ENCODE results near the gene PCDHGB5.
"Not testable (repeated sequence)": the region's sequence is repeated elsewhere in the genome, so short reads cannot be mapped to it uniquely, and the experiment has no call there.

Gene PCDHGB5

DNA sequence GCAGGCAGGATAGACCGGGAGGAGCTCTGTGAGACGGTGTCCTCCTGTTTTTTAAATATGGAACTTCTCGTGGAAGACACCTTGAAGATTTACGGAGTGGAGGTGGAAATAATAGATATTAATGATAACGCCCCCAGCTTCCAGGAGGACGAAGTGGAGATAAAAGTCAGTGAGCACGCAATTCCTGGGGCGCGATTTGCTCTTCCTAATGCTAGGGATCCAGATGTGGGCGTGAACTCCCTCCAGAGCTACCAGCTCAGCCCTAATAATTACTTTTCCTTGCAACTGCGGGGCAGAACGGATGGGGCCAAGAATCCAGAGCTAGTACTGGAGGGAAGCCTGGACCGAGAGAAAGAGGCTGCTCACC is 23.7 kb downstream of the PCDHGB5 start:
- H3K27ac ChIP-seq = no peak overlapping the region
- H3K4me1 ChIP-seq (ENCODE audit: control insufficient read depth in 1 of 2, insufficient read depth in 1 of 2, low read depth in 1 of 2, low read length in 1 of 2) = peaks cover 17% of the 10 kb centered on the region in 2 experiments
- H3K27me3 ChIP-seq = peaks cover 100% of the 10 kb centered on the region
- H3K36me3 ChIP-seq = no peaks in the 10 kb centered on the region
- H3K4me3 ChIP-seq (ENCODE audit: low read depth in 1 of 2, low read length in 1 of 2) = peak overlapping the region; percentile 56
- H3K9me3 ChIP-seq = peaks cover 8% of the 10 kb centered on the region
- TF ChIP-seq, protein P1, sequence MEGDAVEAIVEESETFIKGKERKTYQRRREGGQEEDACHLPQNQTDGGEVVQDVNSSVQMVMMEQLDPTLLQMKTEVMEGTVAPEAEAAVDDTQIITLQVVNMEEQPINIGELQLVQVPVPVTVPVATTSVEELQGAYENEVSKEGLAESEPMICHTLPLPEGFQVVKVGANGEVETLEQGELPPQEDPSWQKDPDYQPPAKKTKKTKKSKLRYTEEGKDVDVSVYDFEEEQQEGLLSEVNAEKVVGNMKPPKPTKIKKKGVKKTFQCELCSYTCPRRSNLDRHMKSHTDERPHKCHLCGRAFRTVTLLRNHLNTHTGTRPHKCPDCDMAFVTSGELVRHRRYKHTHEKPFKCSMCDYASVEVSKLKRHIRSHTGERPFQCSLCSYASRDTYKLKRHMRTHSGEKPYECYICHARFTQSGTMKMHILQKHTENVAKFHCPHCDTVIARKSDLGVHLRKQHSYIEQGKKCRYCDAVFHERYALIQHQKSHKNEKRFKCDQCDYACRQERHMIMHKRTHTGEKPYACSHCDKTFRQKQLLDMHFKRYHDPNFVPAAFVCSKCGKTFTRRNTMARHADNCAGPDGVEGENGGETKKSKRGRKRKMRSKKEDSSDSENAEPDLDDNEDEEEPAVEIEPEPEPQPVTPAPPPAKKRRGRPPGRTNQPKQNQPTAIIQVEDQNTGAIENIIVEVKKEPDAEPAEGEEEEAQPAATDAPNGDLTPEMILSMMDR (IDR thresholded peaks at IDR 0.05) = no peak

DNA sequence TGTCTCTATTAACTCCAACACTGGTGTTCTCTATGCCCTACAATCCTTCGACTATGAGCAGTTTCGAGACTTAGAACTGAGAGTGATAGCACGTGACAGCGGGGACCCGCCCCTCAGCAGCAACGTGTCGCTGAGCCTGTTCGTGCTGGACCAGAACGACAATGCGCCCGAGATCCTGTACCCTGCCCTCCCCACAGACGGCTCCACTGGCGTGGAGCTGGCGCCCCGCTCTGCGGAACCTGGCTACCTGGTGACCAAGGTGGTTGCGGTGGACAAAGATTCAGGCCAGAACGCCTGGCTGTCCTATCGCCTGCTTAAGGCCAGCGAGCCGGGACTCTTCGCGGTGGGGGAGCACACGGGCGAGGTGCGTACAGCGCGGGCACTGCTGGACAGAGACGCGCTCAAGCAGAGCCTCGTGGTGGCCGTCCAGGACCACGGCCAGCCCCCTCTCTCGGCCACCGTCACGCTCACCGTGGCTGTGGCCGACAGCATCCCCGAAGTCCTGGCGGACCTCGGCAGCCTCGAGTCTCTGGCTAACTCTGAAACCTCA is 25.1 kb downstream of the PCDHGB5 start:
- Histone ChIP-seq H3K4me3 (ENCODE audit: low read depth in 1 of 2, low read length in 1 of 2) (no peak overlapping the region), H3K9me3 (peaks cover 8% of the 10 kb centered on the region), H3K27ac (no peak overlapping the region), H3K4me1 (ENCODE audit: control insufficient read depth in 1 of 2, insufficient read depth in 1 of 2, low read depth in 1 of 2, low read length in 1 of 2) (peaks cover 11 to 12% of the 10 kb centered on the region in 2 experiments), H3K36me3 (no peaks in the 10 kb centered on the region), H3K27me3 (peaks cover 100% of the 10 kb centered on the region)
- TF ChIP-seq, protein P1 (IDR thresholded peaks at IDR 0.05) = no peak

DNA sequence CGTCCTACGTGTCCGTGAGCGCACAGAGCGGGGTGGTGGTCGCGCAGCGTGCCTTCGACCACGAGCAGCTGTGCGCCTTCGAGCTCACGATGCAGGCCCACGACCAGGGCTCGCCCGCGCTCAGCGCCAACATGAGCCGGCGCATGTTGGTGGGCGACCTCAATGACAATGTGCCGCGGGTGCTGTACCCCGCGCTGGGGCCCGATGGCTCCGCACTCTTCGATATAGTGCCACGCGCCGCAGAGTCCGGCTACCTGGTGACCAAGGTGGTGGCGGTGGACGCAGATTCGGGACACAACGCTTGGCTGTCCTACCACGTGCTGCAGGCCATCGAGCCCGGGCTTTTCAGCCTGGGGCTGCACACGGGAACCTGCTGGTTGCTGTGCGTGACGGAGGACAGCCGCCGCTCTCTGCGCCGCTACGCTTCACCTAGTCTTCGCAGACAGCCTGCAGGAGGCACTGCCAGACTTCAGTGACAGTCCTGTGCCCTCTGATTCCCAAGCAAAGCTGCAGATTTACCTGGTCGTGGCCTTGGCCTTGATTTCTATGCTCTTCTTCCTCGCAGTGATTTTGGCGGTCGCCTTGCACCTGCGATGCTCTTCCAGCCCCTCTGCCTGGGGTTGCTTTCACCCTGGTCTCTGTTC is 30.2 kb downstream of the PCDHGB5 start:
- Histone ChIP-seq H3K27ac (no peak overlapping the region), H3K9me3 (peaks cover 16% of the 10 kb centered on the region), H3K4me3 (ENCODE audit: low read depth in 1 of 2, low read length in 1 of 2) (no peak overlapping the region), H3K4me1 (ENCODE audit: control insufficient read depth in 1 of 2, insufficient read depth in 1 of 2, low read depth in 1 of 2, low read length in 1 of 2) (peaks cover 11 to 13% of the 10 kb centered on the region in 2 experiments), H3K36me3 (no peaks in the 10 kb centered on the region), H3K27me3 (peaks cover 100% of the 10 kb centered on the region)
- TF ChIP-seq, protein P1 (IDR thresholded peaks at IDR 0.05) = no peak

DNA sequence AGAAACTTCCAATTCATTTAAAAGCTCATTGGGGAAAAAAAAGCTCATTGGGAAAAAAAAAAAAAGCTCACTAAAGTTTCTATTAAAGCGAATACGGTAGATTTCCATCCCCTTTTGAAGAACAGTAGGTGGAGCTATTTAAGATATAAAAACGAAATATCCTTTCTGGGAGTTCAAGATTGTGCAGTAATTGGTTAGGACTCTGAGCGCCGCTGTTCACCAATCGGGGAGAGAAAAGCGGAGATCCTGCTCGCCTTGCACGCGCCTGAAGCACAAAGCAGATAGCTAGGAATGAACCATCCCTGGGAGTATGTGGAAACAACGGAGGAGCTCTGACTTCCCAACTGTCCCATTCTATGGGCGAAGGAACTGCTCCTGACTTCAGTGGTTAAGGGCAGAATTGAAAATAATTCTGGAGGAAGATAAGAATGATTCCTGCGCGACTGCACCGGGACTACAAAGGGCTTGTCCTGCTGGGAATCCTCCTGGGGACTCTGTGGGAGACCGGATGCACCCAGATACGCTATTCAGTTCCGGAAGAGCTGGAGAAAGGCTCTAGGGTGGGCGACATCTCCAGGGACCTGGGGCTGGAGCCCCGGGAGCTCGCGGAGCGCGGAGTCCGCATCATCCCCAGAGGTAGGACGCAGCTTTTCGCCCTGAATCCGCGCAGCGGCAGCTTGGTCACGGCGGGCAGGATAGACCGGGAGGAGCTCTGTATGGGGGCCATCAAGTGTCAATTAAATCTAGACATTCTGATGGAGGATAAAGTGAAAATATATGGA is 32.8 kb downstream of the PCDHGB5 start, which contains the start of gene PCDHGA12:
TSS of gene PCDHGA12 (plus strand) at position 176 of the 782 bp plus-strand sequence. CDS start at position 429, 253 bp downstream.
- TF ChIP-seq, protein P1 (IDR thresholded peaks at IDR 0.05) = no peak
- Histone ChIP-seq H3K27me3 (peaks cover 100% of the 10 kb centered on the region), H3K9me3 (peaks cover 16% of the 10 kb centered on the region), H3K4me1 (ENCODE audit: control insufficient read depth in 1 of 2, insufficient read depth in 1 of 2, low read depth in 1 of 2, low read length in 1 of 2) (peaks cover 11 to 13% of the 10 kb centered on the region in 2 experiments), H3K27ac (no peak within 1 kb of the TSS), H3K36me3 (no peaks in the 10 kb centered on the region), H3K4me3 (ENCODE audit: low read depth in 1 of 2, low read length in 1 of 2) (peak within 1 kb of the TSS; percentile 17 to 26)

DNA sequence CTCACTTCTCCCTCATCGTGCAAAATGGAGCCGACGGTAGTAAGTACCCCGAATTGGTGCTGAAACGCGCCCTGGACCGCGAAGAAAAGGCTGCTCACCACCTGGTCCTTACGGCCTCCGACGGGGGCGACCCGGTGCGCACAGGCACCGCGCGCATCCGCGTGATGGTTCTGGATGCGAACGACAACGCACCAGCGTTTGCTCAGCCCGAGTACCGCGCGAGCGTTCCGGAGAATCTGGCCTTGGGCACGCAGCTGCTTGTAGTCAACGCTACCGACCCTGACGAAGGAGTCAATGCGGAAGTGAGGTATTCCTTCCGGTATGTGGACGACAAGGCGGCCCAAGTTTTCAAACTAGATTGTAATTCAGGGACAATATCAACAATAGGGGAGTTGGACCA is 33.5 kb downstream of the PCDHGB5 start:
- no peaks in the 10 kb centered on the region for H3K36me3 ChIP-seq
- H3K4me3 ChIP-seq (ENCODE audit: low read depth in 1 of 2, low read length in 1 of 2) = peak overlapping the region; percentile 17 to 26
- peaks cover 100% of the 10 kb centered on the region for H3K27me3 ChIP-seq
- TF ChIP-seq, protein P1 (IDR thresholded peaks at IDR 0.05) = no peak
- H3K27ac ChIP-seq = no peak overlapping the region
- H3K4me1 ChIP-seq (ENCODE audit: control insufficient read depth in 1 of 2, insufficient read depth in 1 of 2, low read depth in 1 of 2, low read length in 1 of 2) = peaks cover 11 to 13% of the 10 kb centered on the region in 2 experiments
- H3K9me3 ChIP-seq = peaks cover 16% of the 10 kb centered on the region

DNA sequence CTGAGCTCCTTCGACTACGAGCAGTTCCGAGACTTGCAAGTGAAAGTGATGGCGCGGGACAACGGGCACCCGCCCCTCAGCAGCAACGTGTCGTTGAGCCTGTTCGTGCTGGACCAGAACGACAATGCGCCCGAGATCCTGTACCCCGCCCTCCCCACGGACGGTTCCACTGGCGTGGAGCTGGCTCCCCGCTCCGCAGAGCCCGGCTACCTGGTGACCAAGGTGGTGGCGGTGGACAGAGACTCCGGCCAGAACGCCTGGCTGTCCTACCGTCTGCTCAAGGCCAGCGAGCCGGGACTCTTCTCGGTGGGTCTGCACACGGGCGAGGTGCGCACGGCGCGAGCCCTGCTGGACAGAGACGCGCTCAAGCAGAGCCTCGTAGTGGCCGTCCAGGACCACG is 34.6 kb downstream of the PCDHGB5 start:
- Histone ChIP-seq H3K9me3 (peaks cover 16% of the 10 kb centered on the region), H3K27me3 (peaks cover 100% of the 10 kb centered on the region), H3K4me1 (ENCODE audit: control insufficient read depth in 1 of 2, insufficient read depth in 1 of 2, low read depth in 1 of 2, low read length in 1 of 2) (peaks cover 11 to 13% of the 10 kb centered on the region in 2 experiments)
- not testable (repeated sequence) for H3K36me3 ChIP-seq; H3K4me3 ChIP-seq (ENCODE audit: low read depth in 1 of 2, low read length in 1 of 2); H3K27ac ChIP-seq

DNA sequence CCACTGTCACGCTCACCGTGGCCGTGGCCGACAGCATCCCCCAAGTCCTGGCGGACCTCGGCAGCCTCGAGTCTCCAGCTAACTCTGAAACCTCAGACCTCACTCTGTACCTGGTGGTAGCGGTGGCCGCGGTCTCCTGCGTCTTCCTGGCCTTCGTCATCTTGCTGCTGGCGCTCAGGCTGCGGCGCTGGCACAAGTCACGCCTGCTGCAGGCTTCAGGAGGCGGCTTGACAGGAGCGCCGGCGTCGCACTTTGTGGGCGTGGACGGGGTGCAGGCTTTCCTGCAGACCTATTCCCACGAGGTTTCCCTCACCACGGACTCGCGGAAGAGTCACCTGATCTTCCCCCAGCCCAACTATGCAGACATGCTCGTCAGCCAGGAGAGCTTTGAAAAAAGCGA is 35.0 kb downstream of the PCDHGB5 start:
- Histone ChIP-seq H3K27me3 (peaks cover 100% of the 10 kb centered on the region), H3K4me1 (ENCODE audit: control insufficient read depth in 1 of 2, insufficient read depth in 1 of 2, low read depth in 1 of 2, low read length in 1 of 2) (peaks cover 11 to 13% of the 10 kb centered on the region in 2 experiments), H3K9me3 (peaks cover 16% of the 10 kb centered on the region)
- not testable (repeated sequence) for H3K4me3 ChIP-seq (ENCODE audit: low read depth in 1 of 2, low read length in 1 of 2); H3K36me3 ChIP-seq; H3K27ac ChIP-seq
